D341Med (cell line): ENCODE results near the gene REPIN1.

ENCODE experiments used
- DNase-seq: peaks from one replicate; pipeline ENCODE4 v3.0.0; 2012; ENCODE audit warnings: low spot score

REPIN1 gene

GRCh38 chr7:150360363-150361058 is 8.1 kb upstream of the REPIN1 start:
- no peak for DNase-seq

DNA sequence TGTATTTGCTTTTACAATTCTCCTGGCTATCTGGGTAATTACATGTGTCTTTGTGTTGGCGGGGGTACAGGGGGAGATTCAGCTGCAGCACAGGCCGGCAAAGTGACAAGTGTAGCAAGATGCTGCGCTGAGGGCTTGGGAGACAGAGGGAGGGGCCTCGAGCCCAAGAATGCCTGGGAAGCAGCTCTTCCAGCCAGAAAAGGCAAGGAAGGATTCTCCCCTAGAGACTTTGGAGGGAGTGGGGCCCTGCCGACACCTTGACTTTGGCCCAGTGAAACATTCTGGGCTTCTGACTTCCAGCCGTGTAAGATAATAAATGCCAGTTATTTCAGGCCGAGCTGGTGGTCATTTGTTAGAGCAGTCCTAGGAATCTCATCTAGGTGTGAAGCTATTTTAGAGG is 7.2 kb upstream of the REPIN1 start:
- no peak for DNase-seq

GRCh38 chr7:150361807-150362621 is 6.6 kb upstream of the REPIN1 start:
- DNase-seq, result no peak

- no peak for DNase-seq
These were observed 5.3 kb upstream of the REPIN1 start for GRCh38 chr7:150363370-150363769.

GRCh38 chr7:150363872-150364271 is 4.8 kb upstream of the REPIN1 start:
- no peak for DNase-seq

DNA sequence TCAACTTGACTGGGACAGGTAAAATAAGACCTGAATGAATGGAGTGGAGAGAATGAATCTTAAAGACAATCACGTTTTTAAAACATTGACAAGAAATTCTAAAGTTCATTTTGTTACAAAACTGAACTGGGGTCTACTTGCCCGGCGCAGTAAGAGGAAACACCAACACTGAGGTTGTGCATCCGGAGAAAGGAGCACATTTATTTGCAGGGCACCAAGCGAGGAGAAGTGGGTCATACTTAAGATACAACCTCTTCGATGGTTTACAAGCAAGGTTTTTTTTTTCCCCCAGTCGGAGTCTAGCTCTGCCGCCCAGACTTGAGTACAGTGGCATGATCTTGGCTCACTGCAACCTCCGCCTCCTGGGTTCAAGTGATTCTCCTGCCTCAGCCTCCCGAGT is 3.4 kb upstream of the REPIN1 start:
- no peak for DNase-seq

DNA sequence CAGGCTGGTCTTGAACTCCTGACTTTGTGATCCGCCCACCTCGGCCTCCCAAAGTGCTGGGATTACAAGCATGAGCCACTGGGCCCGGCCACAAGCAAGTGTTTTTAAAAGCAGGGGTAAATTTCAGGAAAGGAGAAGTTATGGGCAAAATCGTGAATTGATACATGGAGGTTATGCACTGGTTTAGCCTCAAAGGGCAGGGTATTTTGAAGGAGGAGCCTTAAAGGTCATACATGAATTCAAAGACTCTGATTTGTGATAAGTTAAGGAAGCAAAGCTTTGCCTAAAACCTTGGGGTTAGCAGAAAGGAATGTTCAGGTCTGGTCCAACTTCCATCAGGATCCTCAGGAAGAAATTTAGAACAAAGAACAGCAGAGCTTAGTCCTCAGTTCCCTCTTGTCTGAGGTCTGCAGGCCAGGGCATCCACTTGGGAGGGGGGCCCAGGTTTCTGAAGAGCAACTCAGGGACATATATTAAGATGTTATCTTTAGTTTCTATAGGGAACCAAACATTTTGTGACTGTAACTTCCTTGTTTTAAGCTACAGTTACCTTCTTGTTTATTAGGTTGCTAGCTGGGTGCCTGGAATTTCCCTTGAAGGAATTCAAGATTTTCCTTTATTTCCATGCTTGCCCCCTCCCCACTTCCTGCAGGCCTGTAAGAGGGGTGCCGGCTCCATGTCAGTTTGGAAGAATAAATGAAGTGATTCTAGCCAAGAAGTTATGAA is 2.8 kb upstream of the REPIN1 start:
- no peak for DNase-seq

DNA sequence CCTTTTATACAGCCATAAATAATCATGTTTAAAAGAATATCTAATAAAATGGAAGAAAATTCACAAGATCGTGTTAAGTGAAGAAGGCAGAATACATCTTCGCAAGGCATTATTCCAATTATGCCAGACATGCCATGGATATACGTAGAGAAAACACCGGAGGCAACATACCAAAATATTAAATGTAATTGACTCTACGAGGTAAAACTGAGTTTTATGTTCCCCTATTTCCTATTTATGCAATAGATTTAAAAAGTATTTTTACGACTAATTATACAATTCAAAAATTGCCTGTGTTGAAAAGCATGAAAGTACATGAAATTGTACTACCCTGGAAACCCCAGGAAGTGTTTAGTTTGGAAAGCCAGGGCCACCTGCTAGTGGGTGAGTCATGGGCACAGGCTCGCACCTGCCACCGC is 936 bp upstream of the REPIN1 start:
- DNase-seq, result no peak

DNA sequence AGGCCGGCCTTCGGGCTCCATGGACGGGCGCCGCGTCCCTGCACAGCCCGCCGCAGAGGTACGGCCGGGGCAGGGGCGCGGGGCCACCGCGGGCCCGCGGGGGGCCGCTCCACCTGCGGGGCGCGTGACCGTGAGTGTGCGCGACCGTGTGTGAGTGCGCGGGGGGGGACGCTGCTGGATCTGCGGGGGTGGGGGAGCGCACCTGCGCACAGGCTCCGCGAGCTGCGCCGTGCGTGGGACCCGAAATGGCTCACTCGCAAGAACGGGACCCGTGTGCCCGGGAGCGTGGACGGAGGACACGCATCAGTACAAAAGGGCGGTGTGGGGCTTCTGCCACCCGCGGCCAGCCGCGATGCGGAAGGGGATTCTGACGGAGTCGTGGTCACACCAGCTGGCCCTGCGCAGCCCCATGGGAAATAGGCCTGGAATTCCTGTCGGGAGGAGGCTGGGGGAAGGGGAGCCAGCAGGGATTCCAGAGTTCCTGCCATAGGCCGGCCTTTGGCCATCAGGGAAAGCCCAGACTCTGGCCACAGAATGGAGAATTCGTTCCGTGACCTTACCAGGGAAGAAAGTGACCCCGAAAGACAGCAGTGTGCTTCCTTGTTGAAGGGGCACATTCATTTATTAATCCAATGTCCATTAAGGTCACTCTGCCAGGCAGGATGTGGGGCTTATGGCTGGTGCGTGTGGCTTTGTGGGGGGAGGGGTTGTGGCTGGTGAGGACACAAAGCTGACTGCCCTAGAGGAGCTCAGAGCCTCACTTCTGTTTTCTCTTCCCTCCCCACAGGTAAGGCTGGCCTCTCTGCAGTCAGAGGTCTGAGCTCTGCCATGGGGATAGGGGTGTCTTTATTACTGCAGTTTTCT is 494 bp downstream of the REPIN1 start:
- no peak for DNase-seq

DNA sequence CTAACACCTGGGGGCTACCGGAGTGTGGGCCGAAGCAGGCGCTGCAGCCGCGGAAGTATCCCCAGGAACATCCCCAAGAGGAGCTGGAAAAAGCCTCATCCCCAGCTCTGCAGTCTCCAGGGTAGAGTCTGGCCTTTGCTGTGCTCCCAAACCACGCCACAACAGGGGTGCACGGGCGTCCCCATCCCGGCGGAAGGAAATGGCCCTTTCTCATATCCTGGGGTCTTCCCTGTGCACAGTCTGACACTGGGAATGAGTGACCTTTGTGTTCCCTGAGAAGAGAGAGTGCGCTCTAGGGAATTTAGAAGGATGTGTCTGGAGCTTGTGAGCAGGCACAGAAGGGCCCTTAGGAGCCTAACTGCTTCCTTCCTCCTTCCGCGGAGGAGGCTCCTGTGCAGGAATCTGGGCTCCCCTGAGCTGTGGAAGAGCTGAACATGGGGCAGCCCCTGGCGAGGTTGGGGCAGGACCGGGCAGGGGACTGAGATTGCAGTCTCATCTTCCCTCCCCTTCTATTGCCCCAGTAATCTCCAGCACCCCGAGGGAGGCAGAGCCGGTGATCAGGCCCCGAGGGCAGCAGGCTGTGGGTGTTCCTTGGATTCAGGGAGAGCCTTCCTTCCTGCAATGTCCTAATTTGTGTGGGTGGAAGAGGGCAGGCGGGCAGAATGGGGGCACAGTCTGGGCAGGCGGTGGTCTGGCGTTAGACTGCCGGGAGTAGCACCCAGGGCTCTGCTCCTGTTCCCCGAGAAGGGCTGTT is 1.3 kb downstream of the REPIN1 start:
- DNase-seq, result no peak

- no peak for DNase-seq
These were observed 2.0 kb downstream of the REPIN1 start for GRCh38 chr7:150370612-150371071.

DNA sequence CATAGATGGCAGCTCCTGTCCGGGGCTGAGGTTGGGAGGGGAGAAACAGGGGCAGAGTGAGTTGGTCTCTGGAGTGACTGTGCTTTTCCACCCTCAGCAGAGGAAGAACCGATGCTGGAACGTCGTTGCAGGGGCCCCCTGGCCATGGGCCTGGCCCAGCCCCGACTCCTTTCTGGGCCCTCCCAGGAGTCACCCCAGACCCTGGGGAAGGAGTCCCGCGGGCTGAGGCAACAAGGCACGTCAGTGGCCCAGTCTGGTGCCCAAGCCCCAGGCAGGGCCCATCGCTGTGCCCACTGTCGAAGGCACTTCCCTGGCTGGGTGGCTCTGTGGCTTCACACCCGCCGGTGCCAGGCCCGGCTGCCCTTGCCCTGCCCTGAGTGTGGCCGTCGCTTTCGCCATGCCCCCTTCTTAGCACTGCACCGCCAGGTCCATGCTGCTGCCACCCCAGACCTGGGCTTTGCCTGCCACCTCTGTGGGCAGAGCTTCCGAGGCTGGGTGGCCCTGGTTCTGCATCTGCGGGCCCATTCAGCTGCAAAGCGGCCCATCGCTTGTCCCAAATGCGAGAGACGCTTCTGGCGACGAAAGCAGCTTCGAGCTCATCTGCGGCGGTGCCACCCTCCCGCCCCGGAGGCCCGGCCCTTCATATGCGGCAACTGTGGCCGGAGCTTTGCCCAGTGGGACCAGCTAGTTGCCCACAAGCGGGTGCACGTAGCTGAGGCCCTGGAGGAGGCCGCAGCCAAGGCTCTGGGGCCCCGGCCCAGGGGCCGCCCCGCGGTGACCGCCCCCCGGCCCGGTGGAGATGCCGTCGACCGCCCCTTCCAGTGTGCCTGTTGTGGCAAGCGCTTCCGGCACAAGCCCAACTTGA is 2.7 kb downstream of the REPIN1 start:
- DNase-seq, result no peak

- DNase-seq, result no peak
These were observed 3.3 kb downstream of the REPIN1 start for GRCh38 chr7:150371996-150372270.

DNA sequence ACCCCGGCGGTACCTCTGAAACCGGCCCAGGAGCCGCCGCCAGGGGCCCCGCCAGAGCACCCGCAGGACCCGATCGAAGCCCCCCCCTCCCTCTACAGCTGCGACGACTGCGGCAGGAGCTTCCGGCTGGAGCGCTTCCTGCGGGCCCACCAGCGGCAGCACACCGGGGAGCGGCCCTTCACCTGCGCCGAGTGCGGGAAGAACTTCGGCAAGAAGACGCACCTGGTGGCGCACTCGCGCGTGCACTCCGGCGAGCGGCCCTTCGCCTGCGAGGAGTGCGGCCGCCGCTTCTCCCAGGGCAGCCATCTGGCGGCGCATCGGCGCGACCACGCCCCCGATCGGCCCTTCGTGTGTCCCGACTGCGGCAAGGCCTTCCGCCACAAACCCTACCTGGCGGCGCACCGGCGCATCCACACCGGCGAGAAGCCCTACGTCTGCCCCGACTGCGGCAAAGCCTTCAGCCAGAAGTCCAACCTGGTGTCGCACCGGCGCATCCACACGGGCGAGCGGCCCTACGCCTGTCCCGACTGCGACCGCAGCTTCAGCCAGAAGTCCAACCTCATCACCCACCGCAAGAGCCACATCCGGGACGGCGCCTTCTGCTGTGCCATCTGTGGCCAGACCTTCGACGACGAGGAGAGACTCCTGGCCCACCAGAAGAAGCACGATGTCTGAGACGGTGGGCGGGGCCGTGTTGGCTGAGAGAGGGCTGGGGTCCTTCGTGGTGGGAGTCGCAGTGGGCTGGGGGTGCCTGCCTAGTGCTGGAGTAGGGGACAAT is 3.8 kb downstream of the REPIN1 start:
- no peak for DNase-seq

GRCh38 chr7:150373049-150373801 is 4.6 kb downstream of the REPIN1 start:
- no peak for DNase-seq

GRCh38 chr7:150374026-150374425 is 5.4 kb downstream of the REPIN1 start:
- no peak for DNase-seq

GRCh38 chr7:150374472-150374871 is 5.8 kb downstream of the REPIN1 start:
- DNase-seq, result no peak

DNA sequence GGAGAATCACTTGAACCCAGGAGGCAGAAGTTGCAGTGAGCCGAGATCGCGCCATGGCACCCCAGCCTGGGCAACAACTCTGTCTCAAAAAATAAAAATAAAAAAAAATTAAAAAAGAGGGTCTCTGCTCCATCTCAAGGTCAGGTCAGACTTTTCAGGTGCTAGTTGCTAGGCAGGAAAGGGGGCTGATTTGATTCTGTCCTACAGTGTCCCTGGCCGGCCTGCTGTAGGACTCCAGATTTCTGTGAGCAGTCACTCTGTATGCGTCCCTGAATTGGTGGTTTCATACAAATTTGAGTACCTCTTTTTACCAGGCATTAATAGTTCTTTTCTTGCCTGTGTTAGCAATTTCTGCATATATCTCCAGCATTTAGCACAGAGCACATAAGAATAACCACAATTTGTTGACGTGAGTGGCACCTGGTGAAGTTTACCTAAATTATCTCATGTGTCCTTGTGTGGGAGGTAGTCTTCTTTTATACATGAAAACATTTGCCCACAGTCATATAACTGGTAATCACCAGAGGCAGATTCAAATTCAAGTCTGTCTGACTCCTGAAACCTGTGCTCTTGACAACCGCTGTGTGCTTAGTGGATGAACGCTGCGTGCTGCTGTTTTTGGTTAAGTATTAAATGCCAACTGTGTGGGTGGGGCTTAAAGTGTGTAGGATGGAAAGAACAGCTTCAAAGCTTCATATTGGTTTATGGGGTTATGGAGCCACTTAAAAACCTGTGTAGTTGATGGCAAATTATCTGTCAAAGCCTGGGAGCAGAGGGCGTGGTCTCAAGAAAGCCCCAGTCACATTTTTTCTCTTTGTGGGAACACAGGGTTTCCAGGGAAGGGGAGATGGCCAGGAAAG is 7.3 kb downstream of the REPIN1 start:
- no peak for DNase-seq
